GM23338 (cell line): ENCODE measurements around the gene SPTA1. TPM values are rescaled to one million over a fixed set of nuclear protein-coding genes. Genes with fewer than 3 reads are reported as not detected.

ENCODE experiments used
- ATAC-seq: fragments of 200-7000 bp; cut with Tn5 transposase; 3 replicates; pipeline ENCODE4 v1.9.1; 2020
- DNase-seq: peaks from one replicate; pipeline ENCODE4 v3.0.0-alpha.2; 2015; ENCODE audit warnings: low spot score
- H2AFZ ChIP-seq: fragments of 200-600 bp; sonication (generic); 2 replicates; pipeline ENCODE4 v1.8.0; 2016; ENCODE audit warnings: antibody characterized with exemption, mild to moderate bottlenecking, moderate library complexity
- H3F3A ChIP-seq: fragments of 200-600 bp; sonication (generic); replicated peaks from 2 replicates; pipeline ENCODE4 v1.8.0; 2017; ENCODE audit warnings: antibody characterized with exemption, mixed run types, low read depth
- H3K27ac ChIP-seq: fragments of 200-600 bp; sonication (generic); 2 replicates; pipeline ENCODE4 v1.6.1; 2016; ENCODE audit warnings: low read depth
- H3K27me3 ChIP-seq: fragments of 200-600 bp; sonication (generic); 2 replicates; pipeline ENCODE4 v1.8.0; 2016; ENCODE audit warnings: mild to moderate bottlenecking, mixed run types, moderate library complexity; ENCODE audit not compliant: insufficient read depth
- H3K36me3 ChIP-seq: fragments of 200-600 bp; sonication (generic); 2 replicates; pipeline ENCODE4 v1.8.0; 2016; ENCODE audit warnings: mild to moderate bottlenecking; ENCODE audit not compliant: insufficient read depth
- H3K4me1 ChIP-seq: fragments of 200-600 bp; sonication (generic); 2 replicates; pipeline ENCODE4 v1.8.0; 2016; ENCODE audit warnings: mild to moderate bottlenecking, moderate library complexity; ENCODE audit not compliant: insufficient read depth
- H3K4me2 ChIP-seq: fragments of 200-600 bp; sonication (generic); 2 replicates; pipeline ENCODE4 v1.7.1; 2017; ENCODE audit warnings: mixed run types
- H3K4me3 ChIP-seq: fragments of 200-600 bp; sonication (generic); 2 replicates; pipeline ENCODE4 v1.6.1; 2016; ENCODE audit warnings: mixed run types
- H3K79me2 ChIP-seq: fragments of 200-600 bp; sonication (generic); replicated peaks from 2 replicates; pipeline ENCODE4 v1.8.0; 2017; ENCODE audit warnings: mild to moderate bottlenecking; ENCODE audit not compliant: insufficient read depth
- H3K9me2 ChIP-seq: fragments of 200-600 bp; sonication (generic); 2 replicates; pipeline ENCODE4 v1.8.0; 2017; ENCODE audit not compliant: insufficient read depth
- H4K20me1 ChIP-seq: fragments of 200-600 bp; sonication (generic); replicated peaks from 2 replicates; pipeline ENCODE4 v1.8.0; 2017; ENCODE audit warnings: mild to moderate bottlenecking; ENCODE audit not compliant: insufficient read depth
- H3K27ac Mint-ChIP-seq: 2 replicates; pipeline ENCODE4 v1.8.0; 2020; ENCODE audit warnings: inconsistent platforms, mild to moderate bottlenecking, moderate library complexity, mixed read lengths
- H3K27me3 Mint-ChIP-seq: 3 replicates; pipeline ENCODE4 v1.8.0; 2022; ENCODE audit warnings: low read depth, mild to moderate bottlenecking, moderate library complexity, mixed read lengths, inconsistent platforms; ENCODE audit not compliant: insufficient read depth, poor library complexity
- H3K36me3 Mint-ChIP-seq: 3 replicates; pipeline ENCODE4 v1.8.0; 2021; ENCODE audit warnings: low read depth, mild to moderate bottlenecking, inconsistent platforms, moderate library complexity, mixed read lengths
- H3K4me1 Mint-ChIP-seq: 3 replicates; pipeline ENCODE4 v1.8.0; 2020; ENCODE audit warnings: mild to moderate bottlenecking, inconsistent platforms, mixed read lengths
- H3K4me3 Mint-ChIP-seq: 3 replicates; pipeline ENCODE4 v1.8.0; 2021; ENCODE audit warnings: moderate library complexity, mild to moderate bottlenecking, inconsistent platforms, mixed read lengths
- H3K9me3 Mint-ChIP-seq: 3 replicates; pipeline ENCODE4 v1.8.0; 2020; ENCODE audit warnings: moderate library complexity, mild to moderate bottlenecking, inconsistent platforms, mixed read lengths
- CREB1 ChIP-seq: fragments of 250-450 bp; sonication (Bioruptor Pico); IDR thresholded peaks from 2 replicates; pipeline ENCODE4 v1.5.0; 2020; ENCODE audit warnings: low read depth, mild to moderate bottlenecking, moderate library complexity
- EZH2 ChIP-seq: fragments of 200-600 bp; sonication (generic); IDR thresholded peaks from one replicate; pipeline ENCODE4 v1.8.0; 2017; ENCODE audit warnings: antibody characterized with exemption, mild to moderate bottlenecking, low read depth; ENCODE audit not compliant: unreplicated experiment
- JUNB ChIP-seq: IDR thresholded peaks from one replicate; pipeline ENCODE4 v1.6.1; 2016; ENCODE audit warnings: antibody characterized with exemption; ENCODE audit not compliant: unreplicated experiment
- NANOG ChIP-seq: IDR thresholded peaks from 2 replicates; pipeline ENCODE4 v1.6.1; 2016; ENCODE audit warnings: antibody characterized with exemption, borderline replicate concordance
- polyA plus RNA-seq: library from polyadenylated mRNA; unstranded; fragments of >200 nt; fragmentation: Nextera tagmentation; extraction: Ambion mirVana; gene quantifications from 2 replicates; pipeline ENCODE4 v1.2.1, GENCODE V29; 2016
- total RNA-seq: library from RNA; depleted of rRNA; stranded (reverse); fragments of >200 nt; shearing (Covaris generic); gene quantifications from 2 replicates; pipeline ENCODE4 v1.2.3, GENCODE V29; 2014
- TF ChIP-seq, protein P1 (sequence below): fragments of 250-450 bp; sonication (Bioruptor Pico); IDR thresholded peaks from 2 replicates; pipeline ENCODE4 v1.5.0; 2020; ENCODE audit warnings: mild to moderate bottlenecking, moderate library complexity
- TF ChIP-seq, protein P2 (sequence below): IDR thresholded peaks from 2 replicates; pipeline ENCODE4 v1.6.1; 2016; ENCODE audit warnings: antibody characterized with exemption
- TF ChIP-seq, protein P3 (sequence below), 2 experiments: fragments of 200-600 bp in 1 of 2; sonication (generic) in 1 of 2; conservative IDR thresholded peaks; 2 replicates each; pipeline versions ENCODE4 v1.5.1 to v1.6.1; 2016 to 2017; ENCODE audit warnings: antibody characterized with exemption in 2 of 2, low read depth in 2 of 2, mild to moderate bottlenecking in 2 of 2, moderate library complexity in 1 of 2

Gene SPTA1
- total and polyA plus RNA-seq, 2 experiments from 2014 or later = not detected

DNA sequence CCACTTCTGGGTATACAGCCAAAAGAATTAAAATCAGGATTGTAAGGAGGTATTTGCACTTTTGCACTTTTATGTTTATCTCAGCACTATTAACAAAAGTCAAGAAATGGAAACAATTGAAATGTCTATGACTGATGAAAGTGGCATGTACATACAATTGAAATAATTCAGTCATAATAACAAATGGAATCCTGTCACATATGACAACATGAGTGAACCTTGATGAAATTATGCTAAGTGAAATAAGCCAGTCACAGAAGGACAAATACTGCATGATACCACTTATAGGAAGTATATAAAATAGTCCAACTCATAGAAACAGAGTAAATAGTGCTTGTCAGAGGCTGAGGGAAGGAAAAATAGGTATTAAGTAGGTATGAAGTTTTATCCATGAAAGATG lies 3.4 kb upstream of the SPTA1 start (continued):
- TF ChIP-seq, protein P1, sequence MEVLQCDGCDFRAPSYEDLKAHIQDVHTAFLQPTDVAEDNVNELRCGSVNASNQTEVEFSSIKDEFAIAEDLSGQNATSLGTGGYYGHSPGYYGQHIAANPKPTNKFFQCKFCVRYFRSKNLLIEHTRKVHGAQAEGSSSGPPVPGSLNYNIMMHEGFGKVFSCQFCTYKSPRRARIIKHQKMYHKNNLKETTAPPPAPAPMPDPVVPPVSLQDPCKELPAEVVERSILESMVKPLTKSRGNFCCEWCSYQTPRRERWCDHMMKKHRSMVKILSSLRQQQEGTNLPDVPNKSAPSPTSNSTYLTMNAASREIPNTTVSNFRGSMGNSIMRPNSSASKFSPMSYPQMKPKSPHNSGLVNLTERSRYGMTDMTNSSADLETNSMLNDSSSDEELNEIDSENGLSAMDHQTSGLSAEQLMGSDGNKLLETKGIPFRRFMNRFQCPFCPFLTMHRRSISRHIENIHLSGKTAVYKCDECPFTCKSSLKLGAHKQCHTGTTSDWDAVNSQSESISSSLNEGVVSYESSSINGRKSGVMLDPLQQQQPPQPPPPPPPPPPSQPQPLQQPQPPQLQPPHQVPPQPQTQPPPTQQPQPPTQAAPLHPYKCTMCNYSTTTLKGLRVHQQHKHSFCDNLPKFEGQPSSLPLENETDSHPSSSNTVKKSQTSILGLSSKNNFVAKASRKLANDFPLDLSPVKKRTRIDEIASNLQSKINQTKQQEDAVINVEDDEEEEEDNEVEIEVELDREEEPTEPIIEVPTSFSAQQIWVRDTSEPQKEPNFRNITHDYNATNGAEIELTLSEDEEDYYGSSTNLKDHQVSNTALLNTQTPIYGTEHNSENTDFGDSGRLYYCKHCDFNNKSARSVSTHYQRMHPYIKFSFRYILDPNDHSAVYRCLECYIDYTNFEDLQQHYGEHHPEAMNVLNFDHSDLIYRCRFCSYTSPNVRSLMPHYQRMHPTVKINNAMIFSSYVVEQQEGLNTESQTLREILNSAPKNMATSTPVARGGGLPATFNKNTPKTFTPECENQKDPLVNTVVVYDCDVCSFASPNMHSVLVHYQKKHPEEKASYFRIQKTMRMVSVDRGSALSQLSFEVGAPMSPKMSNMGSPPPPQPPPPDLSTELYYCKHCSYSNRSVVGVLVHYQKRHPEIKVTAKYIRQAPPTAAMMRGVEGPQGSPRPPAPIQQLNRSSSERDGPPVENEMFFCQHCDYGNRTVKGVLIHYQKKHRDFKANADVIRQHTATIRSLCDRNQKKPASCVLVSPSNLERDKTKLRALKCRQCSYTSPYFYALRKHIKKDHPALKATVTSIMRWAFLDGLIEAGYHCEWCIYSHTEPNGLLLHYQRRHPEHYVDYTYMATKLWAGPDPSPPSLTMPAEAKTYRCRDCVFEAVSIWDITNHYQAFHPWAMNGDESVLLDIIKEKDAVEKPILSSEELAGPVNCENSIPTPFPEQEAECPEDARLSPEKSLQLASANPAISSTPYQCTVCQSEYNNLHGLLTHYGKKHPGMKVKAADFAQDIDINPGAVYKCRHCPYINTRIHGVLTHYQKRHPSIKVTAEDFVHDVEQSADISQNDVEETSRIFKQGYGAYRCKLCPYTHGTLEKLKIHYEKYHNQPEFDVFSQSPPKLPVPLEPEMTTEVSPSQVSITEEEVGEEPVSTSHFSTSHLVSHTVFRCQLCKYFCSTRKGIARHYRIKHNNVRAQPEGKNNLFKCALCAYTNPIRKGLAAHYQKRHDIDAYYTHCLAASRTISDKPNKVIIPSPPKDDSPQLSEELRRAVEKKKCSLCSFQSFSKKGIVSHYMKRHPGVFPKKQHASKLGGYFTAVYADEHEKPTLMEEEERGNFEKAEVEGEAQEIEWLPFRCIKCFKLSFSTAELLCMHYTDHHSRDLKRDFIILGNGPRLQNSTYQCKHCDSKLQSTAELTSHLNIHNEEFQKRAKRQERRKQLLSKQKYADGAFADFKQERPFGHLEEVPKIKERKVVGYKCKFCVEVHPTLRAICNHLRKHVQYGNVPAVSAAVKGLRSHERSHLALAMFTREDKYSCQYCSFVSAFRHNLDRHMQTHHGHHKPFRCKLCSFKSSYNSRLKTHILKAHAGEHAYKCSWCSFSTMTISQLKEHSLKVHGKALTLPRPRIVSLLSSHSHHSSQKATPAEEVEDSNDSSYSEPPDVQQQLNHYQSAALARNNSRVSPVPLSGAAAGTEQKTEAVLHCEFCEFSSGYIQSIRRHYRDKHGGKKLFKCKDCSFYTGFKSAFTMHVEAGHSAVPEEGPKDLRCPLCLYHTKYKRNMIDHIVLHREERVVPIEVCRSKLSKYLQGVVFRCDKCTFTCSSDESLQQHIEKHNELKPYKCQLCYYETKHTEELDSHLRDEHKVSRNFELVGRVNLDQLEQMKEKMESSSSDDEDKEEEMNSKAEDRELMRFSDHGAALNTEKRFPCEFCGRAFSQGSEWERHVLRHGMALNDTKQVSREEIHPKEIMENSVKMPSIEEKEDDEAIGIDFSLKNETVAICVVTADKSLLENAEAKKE (CRISPR knock-in tag) = no peak

DNA sequence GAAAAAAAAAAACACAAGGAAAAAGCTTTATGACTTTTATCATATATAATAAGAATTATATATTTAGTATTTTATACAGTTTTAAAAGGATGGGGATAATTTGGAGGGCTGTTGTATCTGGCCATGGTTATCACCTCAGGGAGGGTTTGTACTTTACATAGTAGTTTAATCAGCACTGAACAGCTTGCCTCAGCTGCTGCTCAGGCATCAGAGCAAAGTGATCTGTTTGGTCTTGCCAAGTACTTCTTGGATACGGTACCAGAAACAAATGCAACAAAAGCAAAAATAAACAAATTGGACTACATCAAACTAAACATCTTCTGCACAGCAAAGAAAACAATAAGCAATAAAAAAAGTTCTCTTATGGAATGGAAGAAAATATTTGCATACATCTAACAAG lies 2.6 kb upstream of the SPTA1 start:
- H3K79me2 ChIP-seq = no peaks in the 10 kb centered on the region
- Mint-ChIP-seq H3K36me3 (no peaks in the 10 kb centered on the region), H3K4me3 (no peak overlapping the region)
- TF ChIP-seq, protein P2, sequence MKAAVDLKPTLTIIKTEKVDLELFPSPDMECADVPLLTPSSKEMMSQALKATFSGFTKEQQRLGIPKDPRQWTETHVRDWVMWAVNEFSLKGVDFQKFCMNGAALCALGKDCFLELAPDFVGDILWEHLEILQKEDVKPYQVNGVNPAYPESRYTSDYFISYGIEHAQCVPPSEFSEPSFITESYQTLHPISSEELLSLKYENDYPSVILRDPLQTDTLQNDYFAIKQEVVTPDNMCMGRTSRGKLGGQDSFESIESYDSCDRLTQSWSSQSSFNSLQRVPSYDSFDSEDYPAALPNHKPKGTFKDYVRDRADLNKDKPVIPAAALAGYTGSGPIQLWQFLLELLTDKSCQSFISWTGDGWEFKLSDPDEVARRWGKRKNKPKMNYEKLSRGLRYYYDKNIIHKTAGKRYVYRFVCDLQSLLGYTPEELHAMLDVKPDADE = no peak
- TF ChIP-seq CREB1 (no peak), JUNB (no peak), NANOG (no peak), EZH2 (no peak)
- TF ChIP-seq, protein P3, sequence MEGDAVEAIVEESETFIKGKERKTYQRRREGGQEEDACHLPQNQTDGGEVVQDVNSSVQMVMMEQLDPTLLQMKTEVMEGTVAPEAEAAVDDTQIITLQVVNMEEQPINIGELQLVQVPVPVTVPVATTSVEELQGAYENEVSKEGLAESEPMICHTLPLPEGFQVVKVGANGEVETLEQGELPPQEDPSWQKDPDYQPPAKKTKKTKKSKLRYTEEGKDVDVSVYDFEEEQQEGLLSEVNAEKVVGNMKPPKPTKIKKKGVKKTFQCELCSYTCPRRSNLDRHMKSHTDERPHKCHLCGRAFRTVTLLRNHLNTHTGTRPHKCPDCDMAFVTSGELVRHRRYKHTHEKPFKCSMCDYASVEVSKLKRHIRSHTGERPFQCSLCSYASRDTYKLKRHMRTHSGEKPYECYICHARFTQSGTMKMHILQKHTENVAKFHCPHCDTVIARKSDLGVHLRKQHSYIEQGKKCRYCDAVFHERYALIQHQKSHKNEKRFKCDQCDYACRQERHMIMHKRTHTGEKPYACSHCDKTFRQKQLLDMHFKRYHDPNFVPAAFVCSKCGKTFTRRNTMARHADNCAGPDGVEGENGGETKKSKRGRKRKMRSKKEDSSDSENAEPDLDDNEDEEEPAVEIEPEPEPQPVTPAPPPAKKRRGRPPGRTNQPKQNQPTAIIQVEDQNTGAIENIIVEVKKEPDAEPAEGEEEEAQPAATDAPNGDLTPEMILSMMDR (conservative IDR thresholded peaks at IDR 0.05; ENCODE audit: low read depth in 2 of 2) = no peak
- TF ChIP-seq, protein P1 (CRISPR knock-in tag) = no peak

More for the DNA sequence above, 2.6 kb upstream of the SPTA1 start:
- H3K4me3 ChIP-seq = no peak overlapping the region
- H2AFZ ChIP-seq = no peak overlapping the region
- no peak overlapping the region for H3K27ac Mint-ChIP-seq
- no peak for ATAC-seq
- H3K27me3 Mint-ChIP-seq = no peaks in the 10 kb centered on the region
- no peaks in the 10 kb centered on the region for H3K4me1 Mint-ChIP-seq
- no peak for DNase-seq
- no peaks in the 10 kb centered on the region for H3K27me3 ChIP-seq
- no peaks in the 10 kb centered on the region for H4K20me1 ChIP-seq
- H3K4me2 ChIP-seq = no peak overlapping the region
- no peaks in the 10 kb centered on the region for H3K9me3 Mint-ChIP-seq
- no peaks in the 10 kb centered on the region for H3K36me3 ChIP-seq
- no peak overlapping the region for H3K27ac ChIP-seq
- H3F3A ChIP-seq = no peaks in the 10 kb centered on the region
- no peaks in the 10 kb centered on the region for H3K4me1 ChIP-seq
- H3K9me2 ChIP-seq = no peaks in the 10 kb centered on the region
